ACC112 (cell line): ENCODE data around the gene BSCL2.
"Not testable (repeated sequence)": the region's sequence is repeated elsewhere in the genome, so short reads cannot be mapped to it uniquely, and the experiment has no call there.

ENCODE experiments used
- H2AFZ ChIP-seq: fragments of 200-600 bp; sonication (generic); one replicate; pipeline ENCODE4 v1.6.0; 2017; ENCODE audit warnings: antibody characterized with exemption, low read length; ENCODE audit not compliant: unreplicated experiment
- H3K27ac ChIP-seq: fragments of 200-600 bp; sonication (generic); 2 replicates; pipeline ENCODE4 v1.5.1; 2014; ENCODE audit warnings: low read depth, mild to moderate bottlenecking, antibody characterized with exemption, low read length, moderate library complexity
- H3K27me3 ChIP-seq: fragments of 200-600 bp; sonication (generic); 2 replicates; pipeline ENCODE4 v1.6.1; 2014; ENCODE audit warnings: mild to moderate bottlenecking, antibody characterized with exemption, low read length, moderate library complexity, mixed read lengths; ENCODE audit not compliant: insufficient read depth
- H3K36me3 ChIP-seq: fragments of 200-600 bp; sonication (generic); 2 replicates; pipeline ENCODE4 v1.6.1; 2016; ENCODE audit warnings: mild to moderate bottlenecking, antibody characterized with exemption, low read length, moderate library complexity, mixed read lengths; ENCODE audit not compliant: insufficient read depth
- H3K4me1 ChIP-seq: fragments of 200-600 bp; sonication (generic); one replicate; pipeline ENCODE4 v1.6.1; 2016; ENCODE audit warnings: low read length, mixed read lengths; ENCODE audit not compliant: insufficient read depth, unreplicated experiment, control insufficient read depth
- H3K4me3 ChIP-seq: fragments of 200-600 bp; sonication (generic); 2 replicates; pipeline ENCODE4 v1.5.1; 2014; ENCODE audit warnings: mild to moderate bottlenecking, low read depth, low read length
- H3K79me2 ChIP-seq: fragments of 200-600 bp; sonication (generic); one replicate; pipeline ENCODE4 v1.6.0; 2016; ENCODE audit warnings: low read length; ENCODE audit not compliant: control insufficient read depth, unreplicated experiment, insufficient read depth

BSCL2 gene

DNA sequence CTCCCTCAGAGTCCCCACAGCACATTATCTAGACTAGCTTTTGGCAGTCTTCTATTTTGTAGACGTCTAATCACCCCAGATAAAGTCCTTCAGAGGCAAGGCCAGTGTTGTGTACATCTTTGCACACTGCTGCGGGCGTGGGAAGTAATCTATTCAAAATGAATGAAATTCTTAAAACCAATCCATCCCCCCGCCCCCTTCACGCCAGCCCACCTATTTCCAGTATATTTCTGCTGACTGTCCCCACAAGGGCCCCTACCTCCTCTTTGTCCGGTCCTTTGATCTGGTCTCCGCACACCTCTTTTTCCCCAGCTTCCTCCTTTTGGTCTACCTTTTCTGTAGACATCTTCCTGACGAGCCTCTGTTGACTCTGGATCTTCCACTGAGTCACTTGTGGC is 375 bp downstream of the BSCL2 start:
- H3K4me3 ChIP-seq: peak overlapping the region; percentile 75; the same call in 1 of the 2 replicates
- no peak overlapping the region for H3K27ac ChIP-seq
- no peaks in the 10 kb centered on the region for H3K27me3 ChIP-seq
- H3K79me2 ChIP-seq: no peaks in the 10 kb centered on the region
- no peak overlapping the region for H2AFZ ChIP-seq
- H3K36me3 ChIP-seq: peaks cover 14% of the 10 kb centered on the region; the same call in 1 of the 2 replicates
- H3K4me1 ChIP-seq: peaks cover 27% of the 10 kb centered on the region

DNA sequence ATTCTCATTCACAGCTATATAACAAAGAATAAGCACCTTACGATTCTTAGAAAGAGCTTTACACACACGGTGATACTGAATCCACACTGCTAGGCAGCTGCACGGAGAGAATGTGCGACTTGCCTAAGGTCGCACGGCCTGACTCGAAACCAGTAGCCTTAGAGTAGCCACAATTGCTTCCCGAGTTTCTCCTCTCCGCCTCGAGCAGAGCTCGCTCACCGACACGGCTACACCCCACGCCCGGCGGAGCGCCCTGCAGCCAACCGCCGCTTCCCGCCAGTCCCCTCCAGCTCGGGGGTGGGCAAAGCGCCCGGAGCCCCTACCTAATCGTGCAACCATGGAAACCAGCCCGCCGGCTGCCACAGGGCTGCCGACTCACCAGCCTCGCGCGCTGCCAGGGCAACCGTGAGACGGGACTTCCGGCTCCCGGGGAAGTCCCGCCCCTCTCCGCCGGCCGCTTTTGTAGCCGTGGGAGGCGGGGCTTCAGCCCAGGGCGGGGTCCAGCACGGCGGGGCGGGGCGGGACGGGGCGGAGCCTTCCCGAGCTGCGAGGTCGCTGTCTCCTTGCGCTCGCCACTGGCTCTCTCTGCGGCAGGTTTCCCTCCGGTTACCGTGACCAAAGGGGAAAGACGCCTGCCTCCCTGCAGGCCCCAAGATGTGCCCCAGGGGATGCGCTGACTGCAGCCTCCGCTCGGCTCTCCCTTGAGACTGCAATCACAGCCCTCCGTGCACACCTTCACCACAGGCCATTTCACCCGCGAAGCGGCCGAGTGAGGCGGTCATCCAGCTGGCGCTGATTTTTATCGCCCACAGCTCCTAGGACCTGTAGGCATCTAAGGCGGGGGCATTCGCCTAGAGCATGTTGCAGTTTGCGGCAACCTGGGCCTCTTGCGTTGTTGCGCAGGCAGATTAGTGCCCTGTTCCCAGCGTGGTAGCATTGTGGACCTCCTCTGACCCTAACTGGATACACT is 1.1 kb downstream of the BSCL2 start:
- Histone ChIP-seq H3K27me3 (no peaks in the 10 kb centered on the region), H2AFZ (peak overlapping the region; percentile 30), H3K27ac (peak overlapping the region; percentile 66), H3K79me2 (no peaks in the 10 kb centered on the region), H3K4me1 (peaks cover 27% of the 10 kb centered on the region), H3K36me3 (peaks cover 16% of the 10 kb centered on the region), H3K4me3 (peak overlapping the region; percentile 75)

DNA sequence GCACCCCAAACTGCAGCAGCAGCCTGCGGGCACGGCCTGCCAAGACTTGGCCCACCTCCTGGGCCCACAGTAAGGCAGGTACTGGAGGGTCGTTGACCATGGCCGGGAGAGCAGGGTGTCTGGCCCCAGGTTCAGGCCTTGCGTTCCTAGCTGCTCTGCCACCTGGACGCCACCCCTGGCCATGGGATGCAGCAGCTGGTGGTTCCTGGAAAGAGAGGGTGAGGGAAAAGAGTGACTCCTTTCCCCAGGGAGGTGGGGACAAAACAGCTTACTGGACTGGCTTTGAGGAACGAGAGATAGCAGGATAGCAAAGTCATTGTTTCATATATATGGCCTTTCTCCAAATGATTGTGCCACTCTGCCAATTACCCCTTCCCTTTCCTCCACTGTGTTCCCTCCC is 1.8 kb downstream of the BSCL2 start:
- Histone ChIP-seq H3K27me3 (no peaks in the 10 kb centered on the region), H3K36me3 (peaks cover 15% of the 10 kb centered on the region), H3K4me1 (peaks cover 26% of the 10 kb centered on the region), H3K4me3 (peak overlapping the region; percentile 75), H2AFZ (peak overlapping the region; percentile 30), H3K27ac (peak overlapping the region; percentile 66), H3K79me2 (no peaks in the 10 kb centered on the region)

DNA sequence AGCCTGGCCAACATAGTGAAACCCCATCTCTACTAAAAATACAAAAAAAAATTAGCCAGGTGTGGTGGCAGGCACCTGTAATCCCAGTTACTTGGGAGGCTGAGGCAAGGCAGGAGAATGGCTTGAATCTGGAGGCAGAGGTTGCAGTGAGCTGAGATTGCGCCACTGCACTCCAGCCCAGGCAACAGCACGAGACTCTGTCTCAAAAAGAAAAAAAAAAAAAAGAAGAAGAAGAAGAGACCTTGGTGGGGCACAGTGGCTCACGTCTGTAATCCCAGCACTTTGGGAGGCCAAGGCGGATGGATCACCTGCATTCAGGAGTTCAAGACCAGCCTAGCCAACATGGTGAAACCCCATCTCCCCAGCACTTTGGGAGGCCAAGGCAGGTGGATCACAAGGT is 3.3 kb downstream of the BSCL2 start:
- H3K27ac ChIP-seq, H3K27me3 ChIP-seq, H3K79me2 ChIP-seq, H2AFZ ChIP-seq, H3K4me3 ChIP-seq: not testable (repeated sequence)
- peaks cover 12% of the 10 kb centered on the region for H3K36me3 ChIP-seq
- H3K4me1 ChIP-seq: peaks cover 17% of the 10 kb centered on the region

DNA sequence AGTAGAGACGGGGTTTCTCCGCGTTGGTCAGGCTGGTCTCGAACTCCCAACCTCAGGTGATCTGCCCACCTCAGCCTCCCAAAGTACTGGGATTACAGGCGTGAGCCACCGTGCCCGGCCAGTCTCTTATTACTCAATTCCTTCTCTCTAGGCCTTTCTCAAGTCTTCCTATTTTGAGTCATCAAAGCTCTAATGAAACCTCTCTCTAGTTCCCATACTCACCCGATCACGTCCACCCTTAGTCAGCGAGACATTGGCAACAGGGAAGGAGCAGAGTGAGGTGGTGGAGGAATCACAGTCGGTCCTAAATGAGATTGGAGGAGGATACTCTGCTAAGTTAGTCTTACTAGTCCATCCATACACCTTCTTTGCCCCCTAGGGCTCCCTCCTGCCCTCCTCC is 5.0 kb downstream of the BSCL2 start:
- Histone ChIP-seq H2AFZ (no peak overlapping the region), H3K27me3 (no peaks in the 10 kb centered on the region), H3K36me3 (peaks cover 12% of the 10 kb centered on the region)

DNA sequence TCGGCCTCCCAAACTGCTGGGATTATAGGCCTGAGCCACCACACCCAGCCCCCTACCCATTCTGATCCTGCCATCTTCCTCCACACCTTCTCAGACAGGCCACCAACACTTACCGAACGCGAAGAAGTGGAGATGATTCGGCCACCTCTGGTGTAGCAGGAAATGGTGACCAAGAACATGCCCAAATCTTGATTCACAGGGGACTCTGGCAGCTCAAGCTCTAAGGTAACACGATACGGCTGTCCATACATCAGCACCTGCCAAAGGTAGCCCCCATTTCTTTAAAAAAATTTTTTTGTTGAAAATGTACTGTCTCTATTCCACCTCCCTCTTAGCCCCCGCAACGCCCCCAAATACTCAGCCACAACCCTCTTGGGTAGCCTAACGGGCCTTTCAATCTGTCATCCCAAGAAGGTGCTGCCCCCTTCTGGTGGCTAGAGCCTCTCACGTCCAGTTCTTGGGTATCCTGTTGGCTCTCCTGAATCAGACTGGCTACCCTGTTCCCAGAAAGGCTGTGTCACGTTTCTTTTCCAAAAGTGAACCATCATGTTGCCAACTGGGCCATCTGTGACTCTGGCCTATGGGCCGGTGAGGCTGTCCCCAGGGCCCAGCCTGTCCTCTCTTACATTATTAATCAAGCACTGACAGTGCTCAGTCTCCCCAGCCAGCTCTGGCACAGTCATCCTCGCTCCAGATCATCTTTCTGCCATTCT is 12.6 kb downstream of the BSCL2 start:
- Histone ChIP-seq H3K27me3 (no peaks in the 10 kb centered on the region), H3K79me2 (no peaks in the 10 kb centered on the region), H3K36me3 (peaks cover 15% of the 10 kb centered on the region; the same call in 1 of the 2 replicates), H3K4me1 (peaks cover 8% of the 10 kb centered on the region), H3K27ac (peak overlapping the region; percentile 38; the same call in 1 of the 2 replicates), H2AFZ (no peak overlapping the region), H3K4me3 (no peak overlapping the region)

More for the DNA sequence above, 5.0 kb downstream of the BSCL2 start:
- Histone ChIP-seq H3K79me2 (no peaks in the 10 kb centered on the region), H3K27ac (no peak overlapping the region), H3K4me3 (no peak overlapping the region), H3K4me1 (peaks cover 12% of the 10 kb centered on the region)

DNA sequence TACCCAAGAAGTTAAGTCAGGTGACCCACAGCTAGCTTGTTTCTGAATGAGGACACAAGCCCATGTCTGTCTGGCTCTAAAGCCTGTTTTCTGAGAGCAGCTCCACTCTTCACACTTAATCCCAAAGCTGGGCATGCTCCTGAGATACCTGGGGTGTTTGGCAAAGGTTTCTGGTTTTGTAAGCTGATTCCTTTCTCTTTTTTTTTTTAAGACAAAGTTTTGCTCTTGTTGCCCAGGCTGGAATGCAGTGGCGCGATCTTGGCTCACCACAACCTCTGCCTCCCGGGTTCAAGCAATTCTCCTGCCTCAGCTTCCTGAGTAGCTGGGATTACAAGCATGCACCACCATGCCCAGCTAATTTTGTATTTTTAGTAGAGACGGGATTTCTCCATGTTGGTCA is 13.6 kb downstream of the BSCL2 start:
- not testable (repeated sequence) for H3K27ac ChIP-seq, H3K79me2 ChIP-seq, H2AFZ ChIP-seq, H3K4me3 ChIP-seq, H3K27me3 ChIP-seq
- H3K4me1 ChIP-seq: peaks cover 15% of the 10 kb centered on the region
- peaks cover 15% of the 10 kb centered on the region; the same call in 1 of the 2 replicates for H3K36me3 ChIP-seq

DNA sequence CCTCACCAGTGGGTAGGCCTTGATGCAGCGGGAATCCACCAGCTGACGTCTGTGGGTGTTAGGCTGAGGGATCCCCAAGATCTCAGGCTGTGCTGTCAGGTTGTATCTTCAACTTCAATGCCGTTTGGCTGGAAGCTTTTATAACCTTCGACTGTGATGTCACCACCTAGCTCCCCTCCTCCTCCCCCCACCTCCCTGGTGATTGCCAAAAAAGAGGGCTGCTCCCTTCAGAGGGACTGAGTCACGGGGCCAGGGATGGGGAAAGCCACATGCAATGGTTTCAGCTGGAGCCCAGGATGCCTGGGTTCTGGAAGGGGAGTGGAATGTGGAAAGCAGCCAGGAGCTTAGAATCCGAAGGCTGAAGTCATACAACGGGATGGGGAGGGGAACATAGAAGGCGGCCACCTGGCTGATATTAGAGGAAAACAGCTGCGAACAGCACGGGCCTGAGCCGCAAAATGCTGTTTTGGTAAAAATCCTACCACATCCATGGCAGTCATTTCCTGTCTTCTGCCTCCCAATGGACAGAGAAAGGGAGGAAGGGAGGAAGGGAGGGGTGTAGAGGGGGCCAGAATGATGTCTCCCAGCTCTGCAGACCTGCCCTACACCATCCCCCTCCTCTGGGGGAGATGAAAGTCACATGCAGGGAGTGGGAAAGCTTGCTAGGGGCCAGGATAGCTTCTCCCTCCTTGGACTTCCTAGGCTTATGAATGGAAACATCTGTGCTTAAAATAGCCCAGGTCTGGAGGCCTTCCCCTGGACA is 17.6 kb downstream of the BSCL2 start, which contains the start of gene LRRN4CL:
LRRN4CL (minus strand) TSS at position 110 of the 763 bp plus-strand sequence. CDS start 1,022 bp downstream, outside the sequence.
- Histone ChIP-seq H3K4me3 (peak within 1 kb of the TSS; percentile 9; the same call in 1 of the 2 replicates), H3K36me3 (peaks cover 15% of the 10 kb centered on the region; the same call in 1 of the 2 replicates), H3K27me3 (no peaks in the 10 kb centered on the region), H2AFZ (no peak within 1 kb of the TSS), H3K27ac (peak within 1 kb of the TSS; percentile 16; the same call in 1 of the 2 replicates), H3K79me2 (no peaks in the 10 kb centered on the region), H3K4me1 (peaks cover 15% of the 10 kb centered on the region)

DNA sequence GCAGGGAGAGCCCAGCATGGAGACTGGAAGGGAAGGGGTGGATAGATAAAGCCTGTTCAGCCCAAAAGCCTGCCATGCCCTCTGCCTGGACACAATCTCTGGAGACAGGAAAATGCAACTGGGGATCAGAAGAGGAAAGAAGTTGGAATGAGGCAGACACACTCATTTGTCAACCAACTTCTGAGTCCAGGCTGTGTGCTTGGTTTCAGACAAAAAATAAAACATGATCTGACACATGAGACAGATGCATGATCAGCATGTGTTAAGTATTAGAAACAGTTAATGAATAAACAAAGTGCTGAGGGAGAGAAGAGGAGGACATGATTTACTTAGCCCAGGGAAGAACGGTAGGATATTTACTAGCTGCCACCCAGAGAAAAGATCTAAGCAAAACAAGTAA is 18.7 kb downstream of the BSCL2 start:
- Histone ChIP-seq H3K27ac (no peak overlapping the region), H3K36me3 (peaks cover 15% of the 10 kb centered on the region; the same call in 1 of the 2 replicates), H3K27me3 (no peaks in the 10 kb centered on the region), H3K79me2 (no peaks in the 10 kb centered on the region), H3K4me1 (peaks cover 15% of the 10 kb centered on the region), H3K4me3 (no peak overlapping the region), H2AFZ (no peak overlapping the region)
